SIG-M5 treated with dmso at 0.1 percent for 504 hours (cell line): ENCODE results near the gene CDC37.

Source experiments
- DNase-seq: peaks from one replicate; lab custom pipeline; 2025; ENCODE audit not compliant: unreplicated experiment; lab: John Stamatoyannopoulos, UW

The CDC37 gene

GRCh38 chr19:10403137-10404021, at the start of gene CDC37:
CDC37 (minus strand) TSS chr19:10403542; CDS start chr19:10403479, 63 bp downstream.
- DNase-seq: peak; percentile 93

GRCh38 chr19:10450853-10451609, 47.7 kb upstream of the CDC37 start:
- DNase-seq: no peak

- no peak for DNase-seq
These were observed 47.0 kb upstream of the CDC37 start for GRCh38 chr19:10450191-10450852.

GRCh38 chr19:10449037-10449436, 45.7 kb upstream of the CDC37 start:
- DNase-seq: no peak

GRCh38 chr19:10442698-10443097, 39.4 kb upstream of the CDC37 start:
- no peak for DNase-seq

GRCh38 chr19:10439588-10439987, 36.2 kb upstream of the CDC37 start:
- DNase-seq: no peak

- DNase-seq: no peak
These were observed 29.8 kb upstream of the CDC37 start for GRCh38 chr19:10433131-10433536.

- DNase-seq: no peak
These were observed 29.4 kb upstream of the CDC37 start for GRCh38 chr19:10432736-10433130.

GRCh38 chr19:10431943-10432735, 28.8 kb upstream of the CDC37 start:
- no peak for DNase-seq

GRCh38 chr19:10431254-10431942, 28.1 kb upstream of the CDC37 start:
- DNase-seq: no peak

GRCh38 chr19:10430505-10431253, 27.3 kb upstream of the CDC37 start:
- DNase-seq: no peak

GRCh38 chr19:10428996-10429381, 25.6 kb upstream of the CDC37 start:
- no peak for DNase-seq

- DNase-seq: no peak
These were observed 23.8 kb upstream of the CDC37 start for GRCh38 chr19:10427169-10427568.

GRCh38 chr19:10424011-10424637, 20.8 kb upstream of the CDC37 start:
- DNase-seq: peak; percentile 41

GRCh38 chr19:10422846-10423245, 19.5 kb upstream of the CDC37 start:
- no peak for DNase-seq

GRCh38 chr19:10422046-10422461, 18.7 kb upstream of the CDC37 start:
- DNase-seq: peak; percentile 57

GRCh38 chr19:10421240-10422045, 18.1 kb upstream of the CDC37 start:
- DNase-seq: no peak
